ENCODE results near the gene ESR1.
A peak's percentile ranks its signal among the peaks of the same experiment; 100 is the strongest.

The ESR1 gene

GRCh38 chr6:151916075-151916474 is 108.6 kb downstream of the ESR1 start:
- no peak overlapping the region for H3K4me3 ChIP-seq (ENCODE audit: low read depth, low read length)
- TF ChIP-seq CTCF (IDR thresholded peaks at IDR 0.05; ENCODE audit: low read depth, low read length, missing control alignments), result no peak
- DNase-seq (ENCODE audit: low read depth), result no peak
- in situ Hi-C loops (cut with HindIII; ENCODE audit: low sequenced_read_pairs), result no loop called here

GRCh38 chr6:151916680-151917164 is 109.2 kb downstream of the ESR1 start:
- in situ Hi-C loops (cut with HindIII; ENCODE audit: low sequenced_read_pairs), result no loop called here
- DNase-seq (ENCODE audit: low read depth), result peak; percentile 16
- TF ChIP-seq CTCF (IDR thresholded peaks at IDR 0.05; ENCODE audit: low read depth, low read length, missing control alignments), result no peak
- H3K4me3 ChIP-seq (ENCODE audit: low read depth, low read length), result no peak overlapping the region

- H3K4me3 ChIP-seq (ENCODE audit: low read depth, low read length), result no peak overlapping the region
- TF ChIP-seq CTCF (IDR thresholded peaks at IDR 0.05; ENCODE audit: low read depth, low read length, missing control alignments), result no peak
- in situ Hi-C loops (cut with HindIII; ENCODE audit: low sequenced_read_pairs), result no loop called here
- DNase-seq (ENCODE audit: low read depth), result no peak
Measured at GRCh38 chr6:151917531-151918329, 110.2 kb downstream of the ESR1 start.

- in situ Hi-C loops (cut with HindIII; ENCODE audit: low sequenced_read_pairs), result no loop called here
- TF ChIP-seq CTCF (IDR thresholded peaks at IDR 0.05; ENCODE audit: low read depth, low read length, missing control alignments), result no peak
- no peak overlapping the region for H3K4me3 ChIP-seq (ENCODE audit: low read depth, low read length)
- no peak for DNase-seq (ENCODE audit: low read depth)
Measured at GRCh38 chr6:151940307-151940706, 132.8 kb downstream of the ESR1 start.

GRCh38 chr6:151948002-151948743 is 140.7 kb downstream of the ESR1 start:
- no peak for TF ChIP-seq CTCF (IDR thresholded peaks at IDR 0.05; ENCODE audit: low read depth, low read length, missing control alignments)
- no peak for DNase-seq (ENCODE audit: low read depth)

GRCh38 chr6:151958332-151958731 is 150.8 kb downstream of the ESR1 start:
- peak; percentile 15 for DNase-seq (ENCODE audit: low read depth)
- in situ Hi-C loops (cut with HindIII; ENCODE audit: low sequenced_read_pairs), result no loop called here
- no peak for TF ChIP-seq CTCF (IDR thresholded peaks at IDR 0.05; ENCODE audit: low read depth, low read length, missing control alignments)
- no peak overlapping the region for H3K4me3 ChIP-seq (ENCODE audit: low read depth, low read length)

More at GRCh38 chr6:151948002-151948743, 140.7 kb downstream of the ESR1 start:
- no peak overlapping the region for H3K4me3 ChIP-seq (ENCODE audit: low read depth, low read length)
- in situ Hi-C loops (cut with HindIII; ENCODE audit: low sequenced_read_pairs), result no loop called here

Measured in astrocyte of the cerebellum (primary cell).